ENCODE measurements around the gene SBF2. TPM values are rescaled to one million over a fixed set of nuclear protein-coding genes. Genes with fewer than 3 reads are reported as not detected.

SBF2 gene
- total and polyA plus RNA-seq, 4 donors, result 50.3 to 74.2 (median 61.3) TPM

GRCh38 chr11:10067629-10068300 is 226.3 kb downstream of the SBF2 start:
- H3K27me3 ChIP-seq (ENCODE audit: control insufficient read depth, insufficient read depth, low read length), result no peaks in the 10 kb centered on the region
- no peak for DNase-seq (ENCODE audit: low read depth in 4 of 6, low spot score in 6 of 6)
- no CpG with 5 or more reads among the region's 3 CpGs for WGBS (ENCODE audit: insufficient coverage)
- no peak overlapping the region for H3K4me3 ChIP-seq (ENCODE audit: low read depth, low read length)
- peaks cover 6% of the 10 kb centered on the region for H3K9me3 ChIP-seq (ENCODE audit: control insufficient read depth, insufficient read depth, low read length)
- no peak overlapping the region for H3K27ac ChIP-seq (ENCODE audit: low read depth, low read length)
- H3K36me3 ChIP-seq (ENCODE audit: control insufficient read depth, insufficient read depth, low read length), result no peaks in the 10 kb centered on the region
- no peaks in the 10 kb centered on the region for H3K4me1 ChIP-seq (ENCODE audit: control insufficient read depth, insufficient read depth, low read length)

GRCh38 chr11:10066441-10066840 is 227.6 kb downstream of the SBF2 start:
- Histone ChIP-seq H3K4me1 (ENCODE audit: control insufficient read depth, insufficient read depth, low read length) (no peaks in the 10 kb centered on the region), H3K36me3 (ENCODE audit: control insufficient read depth, insufficient read depth, low read length) (no peaks in the 10 kb centered on the region), H3K27me3 (ENCODE audit: control insufficient read depth, insufficient read depth, low read length) (no peaks in the 10 kb centered on the region), H3K27ac (ENCODE audit: low read depth, low read length) (no peak overlapping the region), H3K9me3 (ENCODE audit: control insufficient read depth, insufficient read depth, low read length) (peaks cover 14% of the 10 kb centered on the region), H3K4me3 (ENCODE audit: low read depth, low read length) (no peak overlapping the region)
- 94% methylated on average over 2 of the region's 4 CpGs for WGBS (ENCODE audit: insufficient coverage)
- no peak for DNase-seq (ENCODE audit: low read depth in 4 of 6, low spot score in 6 of 6)

- Histone ChIP-seq H3K4me3 (ENCODE audit: low read depth, low read length) (no peak overlapping the region), H3K9me3 (ENCODE audit: control insufficient read depth, insufficient read depth, low read length) (peaks cover 14% of the 10 kb centered on the region), H3K27ac (ENCODE audit: low read depth, low read length) (no peak overlapping the region), H3K27me3 (ENCODE audit: control insufficient read depth, insufficient read depth, low read length) (no peaks in the 10 kb centered on the region), H3K36me3 (ENCODE audit: control insufficient read depth, insufficient read depth, low read length) (no peaks in the 10 kb centered on the region), H3K4me1 (ENCODE audit: control insufficient read depth, insufficient read depth, low read length) (no peaks in the 10 kb centered on the region)
- no peak for DNase-seq (ENCODE audit: low read depth in 4 of 6, low spot score in 6 of 6)
- 100% methylated on average over 2 of the region's 2 CpGs for WGBS (ENCODE audit: insufficient coverage)
Observed at GRCh38 chr11:10064828-10065227, 229.2 kb downstream of the SBF2 start.

- DNase-seq (ENCODE audit: low read depth in 4 of 6, low spot score in 6 of 6), result no peak
- Histone ChIP-seq H3K9me3 (ENCODE audit: control insufficient read depth, insufficient read depth, low read length) (peaks cover 25% of the 10 kb centered on the region), H3K4me3 (ENCODE audit: low read depth, low read length) (no peak overlapping the region), H3K36me3 (ENCODE audit: control insufficient read depth, insufficient read depth, low read length) (no peaks in the 10 kb centered on the region), H3K27ac (ENCODE audit: low read depth, low read length) (no peak overlapping the region), H3K27me3 (ENCODE audit: control insufficient read depth, insufficient read depth, low read length) (no peaks in the 10 kb centered on the region), H3K4me1 (ENCODE audit: control insufficient read depth, insufficient read depth, low read length) (no peaks in the 10 kb centered on the region)
- WGBS (ENCODE audit: insufficient coverage), result no CpG with 5 or more reads among the region's 1 CpG
Observed at GRCh38 chr11:10058356-10058755, 235.7 kb downstream of the SBF2 start.

- Histone ChIP-seq H3K9me3 (ENCODE audit: control insufficient read depth, insufficient read depth, low read length) (peaks cover 5% of the 10 kb centered on the region), H3K36me3 (ENCODE audit: control insufficient read depth, insufficient read depth, low read length) (no peaks in the 10 kb centered on the region), H3K4me3 (ENCODE audit: low read depth, low read length) (no peak overlapping the region), H3K27me3 (ENCODE audit: control insufficient read depth, insufficient read depth, low read length) (no peaks in the 10 kb centered on the region), H3K4me1 (ENCODE audit: control insufficient read depth, insufficient read depth, low read length) (no peaks in the 10 kb centered on the region), H3K27ac (ENCODE audit: low read depth, low read length) (no peak overlapping the region)
- no peak for DNase-seq (ENCODE audit: low read depth in 4 of 6, low spot score in 6 of 6)
- 80% methylated on average over 1 of the region's 4 CpGs for WGBS (ENCODE audit: insufficient coverage)
Observed at GRCh38 chr11:10051868-10052586, 242.0 kb downstream of the SBF2 start.

GRCh38 chr11:10050561-10050960 is 243.5 kb downstream of the SBF2 start:
- no peak for DNase-seq (ENCODE audit: low read depth in 4 of 6, low spot score in 6 of 6)
- Histone ChIP-seq H3K36me3 (ENCODE audit: control insufficient read depth, insufficient read depth, low read length) (no peaks in the 10 kb centered on the region), H3K27me3 (ENCODE audit: control insufficient read depth, insufficient read depth, low read length) (no peaks in the 10 kb centered on the region), H3K9me3 (ENCODE audit: control insufficient read depth, insufficient read depth, low read length) (peaks cover under 1% of the 10 kb centered on the region), H3K27ac (ENCODE audit: low read depth, low read length) (no peak overlapping the region), H3K4me3 (ENCODE audit: low read depth, low read length) (no peak overlapping the region), H3K4me1 (ENCODE audit: control insufficient read depth, insufficient read depth, low read length) (no peaks in the 10 kb centered on the region)

- H3K9me3 ChIP-seq (ENCODE audit: control insufficient read depth, insufficient read depth, low read length), result peaks cover 2% of the 10 kb centered on the region
- no peak overlapping the region for H3K27ac ChIP-seq (ENCODE audit: low read depth, low read length)
- H3K36me3 ChIP-seq (ENCODE audit: control insufficient read depth, insufficient read depth, low read length), result no peaks in the 10 kb centered on the region
- no peak overlapping the region for H3K4me3 ChIP-seq (ENCODE audit: low read depth, low read length)
- no peaks in the 10 kb centered on the region for H3K4me1 ChIP-seq (ENCODE audit: control insufficient read depth, insufficient read depth, low read length)
- DNase-seq (ENCODE audit: low read depth in 4 of 6, low spot score in 6 of 6), result no peak
- H3K27me3 ChIP-seq (ENCODE audit: control insufficient read depth, insufficient read depth, low read length), result no peaks in the 10 kb centered on the region
- no CpG with 5 or more reads among the region's 3 CpGs for WGBS (ENCODE audit: insufficient coverage)
Observed at GRCh38 chr11:10049756-10050155, 244.3 kb downstream of the SBF2 start.

- peaks cover 5% of the 10 kb centered on the region for H3K9me3 ChIP-seq (ENCODE audit: control insufficient read depth, insufficient read depth, low read length)
- DNase-seq (ENCODE audit: low read depth in 4 of 6, low spot score in 6 of 6), result peak in 1 of 6 donors; percentile 16
- H3K36me3 ChIP-seq (ENCODE audit: control insufficient read depth, insufficient read depth, low read length), result no peaks in the 10 kb centered on the region
- H3K27ac ChIP-seq (ENCODE audit: low read depth, low read length), result no peak overlapping the region
- H3K27me3 ChIP-seq (ENCODE audit: control insufficient read depth, insufficient read depth, low read length), result no peaks in the 10 kb centered on the region
- H3K4me3 ChIP-seq (ENCODE audit: low read depth, low read length), result no peak overlapping the region
- no peaks in the 10 kb centered on the region for H3K4me1 ChIP-seq (ENCODE audit: control insufficient read depth, insufficient read depth, low read length)
Observed at GRCh38 chr11:10048350-10048749, 245.7 kb downstream of the SBF2 start.

- Histone ChIP-seq H3K4me1 (ENCODE audit: control insufficient read depth, insufficient read depth, low read length) (no peaks in the 10 kb centered on the region), H3K4me3 (ENCODE audit: low read depth, low read length) (no peak overlapping the region), H3K9me3 (ENCODE audit: control insufficient read depth, insufficient read depth, low read length) (peaks cover 5% of the 10 kb centered on the region), H3K27me3 (ENCODE audit: control insufficient read depth, insufficient read depth, low read length) (no peaks in the 10 kb centered on the region), H3K27ac (ENCODE audit: low read depth, low read length) (no peak overlapping the region), H3K36me3 (ENCODE audit: control insufficient read depth, insufficient read depth, low read length) (no peaks in the 10 kb centered on the region)
- 100% methylated on average over 5 of the region's 5 CpGs for WGBS (ENCODE audit: insufficient coverage)
- no peak for DNase-seq (ENCODE audit: low read depth in 4 of 6, low spot score in 6 of 6)
Observed at GRCh38 chr11:10044618-10045017, 249.4 kb downstream of the SBF2 start.

- no peaks in the 10 kb centered on the region for H3K4me1 ChIP-seq (ENCODE audit: control insufficient read depth, insufficient read depth, low read length)
- H3K4me3 ChIP-seq (ENCODE audit: low read depth, low read length), result no peak overlapping the region
- no CpG with 5 or more reads among the region's 4 CpGs for WGBS (ENCODE audit: insufficient coverage)
- H3K27me3 ChIP-seq (ENCODE audit: control insufficient read depth, insufficient read depth, low read length), result no peaks in the 10 kb centered on the region
- no peaks in the 10 kb centered on the region for H3K36me3 ChIP-seq (ENCODE audit: control insufficient read depth, insufficient read depth, low read length)
- DNase-seq (ENCODE audit: low read depth in 4 of 6, low spot score in 6 of 6), result no peak
- peaks cover 5% of the 10 kb centered on the region for H3K9me3 ChIP-seq (ENCODE audit: control insufficient read depth, insufficient read depth, low read length)
- no peak overlapping the region for H3K27ac ChIP-seq (ENCODE audit: low read depth, low read length)
Observed at GRCh38 chr11:10042699-10043098, 251.3 kb downstream of the SBF2 start.

All from spinal cord (tissue), 10 donors.